Measurements from ENCODE around the gene PLXNA2. TPM values are rescaled to one million over a fixed set of nuclear protein-coding genes. Genes with fewer than 3 reads are reported as not detected.

The PLXNA2 gene
- total RNA-seq, 1 donor from 2014 or later, result 9.0 TPM

DNA sequence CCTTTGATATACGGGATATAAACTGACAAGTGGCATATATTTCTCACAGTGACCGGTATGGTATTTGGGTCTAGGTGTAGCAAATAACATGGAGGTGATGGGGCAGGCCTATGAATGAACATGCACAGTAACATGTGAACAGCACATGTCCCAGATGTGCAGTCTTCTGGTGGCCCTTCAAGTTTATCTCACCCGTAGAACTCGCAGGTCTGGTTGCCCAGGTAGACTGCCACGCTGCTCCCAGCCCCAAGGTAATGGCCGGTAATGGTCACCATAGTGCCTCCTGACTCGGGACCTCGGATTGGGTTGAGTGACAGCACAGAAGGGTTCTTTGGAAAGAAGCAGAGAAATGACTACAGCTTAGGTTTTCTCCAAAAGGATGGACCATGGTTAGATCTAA, 192.0 kb downstream of the PLXNA2 start:
- H3K27me3 ChIP-seq (ENCODE audit: control insufficient read depth, insufficient read depth, low read length), result no peaks in the 10 kb centered on the region
- DNase-seq (ENCODE audit: low read depth), result no peak
- peaks cover 10% of the 10 kb centered on the region for H3K36me3 ChIP-seq (ENCODE audit: control insufficient read depth, insufficient read depth, low read length)
- no peak overlapping the region for H3K4me3 ChIP-seq (ENCODE audit: low read depth, low read length)
- no peak for FAIRE-seq
- TF ChIP-seq, protein P1, sequence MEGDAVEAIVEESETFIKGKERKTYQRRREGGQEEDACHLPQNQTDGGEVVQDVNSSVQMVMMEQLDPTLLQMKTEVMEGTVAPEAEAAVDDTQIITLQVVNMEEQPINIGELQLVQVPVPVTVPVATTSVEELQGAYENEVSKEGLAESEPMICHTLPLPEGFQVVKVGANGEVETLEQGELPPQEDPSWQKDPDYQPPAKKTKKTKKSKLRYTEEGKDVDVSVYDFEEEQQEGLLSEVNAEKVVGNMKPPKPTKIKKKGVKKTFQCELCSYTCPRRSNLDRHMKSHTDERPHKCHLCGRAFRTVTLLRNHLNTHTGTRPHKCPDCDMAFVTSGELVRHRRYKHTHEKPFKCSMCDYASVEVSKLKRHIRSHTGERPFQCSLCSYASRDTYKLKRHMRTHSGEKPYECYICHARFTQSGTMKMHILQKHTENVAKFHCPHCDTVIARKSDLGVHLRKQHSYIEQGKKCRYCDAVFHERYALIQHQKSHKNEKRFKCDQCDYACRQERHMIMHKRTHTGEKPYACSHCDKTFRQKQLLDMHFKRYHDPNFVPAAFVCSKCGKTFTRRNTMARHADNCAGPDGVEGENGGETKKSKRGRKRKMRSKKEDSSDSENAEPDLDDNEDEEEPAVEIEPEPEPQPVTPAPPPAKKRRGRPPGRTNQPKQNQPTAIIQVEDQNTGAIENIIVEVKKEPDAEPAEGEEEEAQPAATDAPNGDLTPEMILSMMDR (IDR thresholded peaks at IDR 0.05; ENCODE audit: insufficient read depth, low read length, severe bottlenecking), result no peak

DNA sequence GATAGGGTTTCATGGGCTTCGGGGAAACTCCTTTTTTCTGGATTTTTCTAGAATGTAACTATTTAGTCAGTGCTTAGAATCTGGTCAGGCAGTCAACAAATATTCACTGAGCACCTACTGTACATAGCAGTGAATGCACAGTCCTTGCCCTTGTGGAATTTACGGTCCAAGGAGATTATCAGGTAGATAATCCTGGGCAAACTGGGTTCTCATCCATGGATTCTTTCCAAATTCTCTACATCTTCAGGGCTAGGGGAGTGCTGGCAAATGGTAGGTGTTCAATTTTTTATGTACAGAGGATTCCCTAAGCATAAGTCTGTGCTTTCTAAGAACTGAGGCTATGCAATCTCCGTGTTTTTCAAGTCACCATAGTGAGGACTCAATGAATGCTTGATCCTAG, 192.5 kb downstream of the PLXNA2 start:
- H3K36me3 ChIP-seq (ENCODE audit: control insufficient read depth, insufficient read depth, low read length), result peaks cover 10% of the 10 kb centered on the region
- TF ChIP-seq, protein P1 (IDR thresholded peaks at IDR 0.05; ENCODE audit: insufficient read depth, low read length, severe bottlenecking), result no peak
- FAIRE-seq, result no peak

DNA sequence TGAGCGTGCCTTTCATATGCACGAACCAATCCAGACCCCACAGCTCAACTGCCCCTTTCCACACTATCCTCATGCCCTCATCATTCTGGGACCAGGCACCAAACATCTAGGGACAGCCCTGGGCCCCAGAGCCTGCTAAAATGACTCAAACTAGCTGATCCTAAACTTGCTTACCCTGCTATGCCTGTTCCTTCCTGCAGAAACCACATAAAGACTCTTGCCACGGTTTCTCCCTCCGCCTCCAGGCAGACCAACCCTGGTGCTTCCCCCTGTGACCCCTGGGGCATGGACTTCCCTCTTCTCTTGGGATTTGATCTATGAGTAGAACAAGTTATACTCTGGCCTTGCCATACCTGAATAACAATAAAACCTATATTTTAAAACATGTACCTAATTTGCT, 195.3 kb downstream of the PLXNA2 start:
- H3K4me3 ChIP-seq (ENCODE audit: low read depth, low read length), result no peak overlapping the region
- H3K27me3 ChIP-seq (ENCODE audit: control insufficient read depth, insufficient read depth, low read length), result no peaks in the 10 kb centered on the region
- FAIRE-seq (no peak), DNase-seq (ENCODE audit: low read depth) (peak; percentile 84)
- H3K36me3 ChIP-seq (ENCODE audit: control insufficient read depth, insufficient read depth, low read length), result peaks cover 10% of the 10 kb centered on the region
- TF ChIP-seq, protein P1 (IDR thresholded peaks at IDR 0.05; ENCODE audit: insufficient read depth, low read length, severe bottlenecking), result no peak

More for the DNA sequence above, 192.5 kb downstream of the PLXNA2 start:
- Histone ChIP-seq H3K4me3 (ENCODE audit: low read depth, low read length) (no peak overlapping the region), H3K27me3 (ENCODE audit: control insufficient read depth, insufficient read depth, low read length) (no peaks in the 10 kb centered on the region)
- no peak for DNase-seq (ENCODE audit: low read depth)

DNA sequence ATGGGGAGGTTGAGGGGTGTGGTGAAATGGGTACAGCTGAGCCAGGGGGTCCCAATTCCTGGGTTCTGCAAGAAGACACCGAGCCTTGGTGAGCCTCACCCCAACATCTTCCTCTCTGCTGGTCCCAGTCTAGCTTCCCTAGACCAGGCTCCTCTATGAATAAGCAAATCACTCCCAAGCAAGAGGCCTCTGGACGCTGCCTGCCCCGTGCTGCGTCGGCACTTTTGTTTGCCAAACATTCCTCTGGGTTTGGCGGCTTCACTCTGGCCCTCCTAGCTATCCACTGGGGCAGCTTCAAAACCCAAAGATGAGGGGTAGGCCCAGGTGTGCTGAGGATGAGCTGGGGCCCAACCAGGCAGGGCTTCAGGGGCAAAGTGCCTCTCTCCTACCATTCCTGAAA, 196.2 kb downstream of the PLXNA2 start:
- H3K36me3 ChIP-seq (ENCODE audit: control insufficient read depth, insufficient read depth, low read length), result peaks cover 13% of the 10 kb centered on the region
- no peak for FAIRE-seq

DNA sequence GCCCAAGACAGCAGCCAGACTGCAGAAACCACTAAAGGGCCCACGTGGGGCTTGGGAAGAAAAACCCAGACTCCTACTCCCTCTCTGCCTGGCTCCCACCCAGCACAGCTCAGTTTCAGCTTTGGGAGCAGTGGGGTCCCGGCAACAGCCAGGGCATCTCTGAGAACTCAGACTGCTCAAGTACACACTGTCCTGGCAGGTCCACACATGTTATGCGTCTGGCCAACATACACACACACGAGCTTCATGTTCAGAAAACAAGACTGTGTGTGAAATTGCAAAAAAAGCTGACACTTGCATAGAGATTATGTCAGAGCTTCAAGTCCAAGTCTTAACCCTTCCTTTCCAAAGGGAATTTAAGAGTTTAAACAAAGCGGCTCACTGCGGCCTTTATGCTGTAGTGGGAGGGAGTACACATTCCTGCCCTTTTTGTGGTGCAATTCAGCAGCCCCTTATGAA, 196.7 kb downstream of the PLXNA2 start:
- no peak for FAIRE-seq

More for the DNA sequence above, 196.2 kb downstream of the PLXNA2 start:
- TF ChIP-seq, protein P1 (IDR thresholded peaks at IDR 0.05; ENCODE audit: insufficient read depth, low read length, severe bottlenecking), result no peak
- Histone ChIP-seq H3K4me3 (ENCODE audit: low read depth, low read length) (no peak overlapping the region), H3K27me3 (ENCODE audit: control insufficient read depth, insufficient read depth, low read length) (no peaks in the 10 kb centered on the region)
- DNase-seq (ENCODE audit: low read depth), result peak; percentile 24

More for the DNA sequence above, 196.7 kb downstream of the PLXNA2 start:
- Histone ChIP-seq H3K27me3 (ENCODE audit: control insufficient read depth, insufficient read depth, low read length) (no peaks in the 10 kb centered on the region), H3K36me3 (ENCODE audit: control insufficient read depth, insufficient read depth, low read length) (peaks cover 16% of the 10 kb centered on the region), H3K4me3 (ENCODE audit: low read depth, low read length) (no peak overlapping the region)
- TF ChIP-seq, protein P1 (IDR thresholded peaks at IDR 0.05; ENCODE audit: insufficient read depth, low read length, severe bottlenecking), result no peak
- DNase-seq (ENCODE audit: low read depth), result peak; percentile 88

Measured in bronchial epithelial cell (primary cell).